IMR-90 (cell line): ENCODE measurements around the gene TPST1. TPM values are rescaled to one million over a fixed set of nuclear protein-coding genes. Genes with fewer than 3 reads are reported as not detected.

Source experiments
- ATAC-seq: fragments of 200-7000 bp; cut with Tn5 transposase; 2 replicates; pipeline ENCODE4 v1.9.1; 2020; ENCODE audit warnings: low read depth, mild to moderate bottlenecking, moderate library complexity
- BruUV-seq: library from RNA; stranded (reverse); fragments of 400-500 nt; replicated peaks from 2 replicates; lab custom pipeline; 2021; lab: Mats Ljungman, UMichigan
- CTCF ChIA-PET: fragments of 300-600 bp; formaldehyde crosslinking; extraction: SDS; loops from one replicate; lab custom pipeline; 2021; ENCODE audit warnings: antibody characterized with exemption; lab: Yijun Ruan, JAX
- POLR2A ChIA-PET: fragments of 300-600 bp; sonication (Branson Sonifier 250); formaldehyde crosslinking; loops from one replicate; lab custom pipeline; 2022; ENCODE audit warnings: antibody characterized with exemption; ENCODE audit not compliant: unreplicated experiment; lab: Charles Lee
- DNase-seq: peaks from one replicate; pipeline ENCODE4 v3.0.0; 2013
- H2AFZ ChIP-seq: replicated peaks from 2 replicates; pipeline ENCODE3; 2013; ENCODE audit warnings: low read length, mild to moderate bottlenecking; ENCODE audit not compliant: poor library complexity
- H2AK5ac ChIP-seq: 2 replicates; pipeline ENCODE4 v1.6.1; 2013; ENCODE audit warnings: low read depth, low read length, inconsistent platforms
- H2AK9ac ChIP-seq: replicated peaks from 2 replicates; pipeline ENCODE3; 2013; ENCODE audit warnings: mild to moderate bottlenecking, low read depth, low read length, moderate library complexity; ENCODE audit not compliant: poor library complexity
- H2BK120ac ChIP-seq: 2 replicates; pipeline ENCODE4 v1.6.1; 2013; ENCODE audit warnings: low read depth, low read length, inconsistent platforms
- H2BK15ac ChIP-seq: 3 replicates; pipeline ENCODE4 v1.6.1; 2013; ENCODE audit warnings: low read depth, low read length, inconsistent platforms
- H2BK20ac ChIP-seq: 2 replicates; pipeline ENCODE4 v1.6.1; 2013; ENCODE audit warnings: low read depth, mild to moderate bottlenecking, inconsistent platforms, low read length, moderate library complexity
- H2BK5ac ChIP-seq: 2 replicates; pipeline ENCODE4 v1.6.1; 2013; ENCODE audit warnings: mild to moderate bottlenecking, low read depth, low read length, inconsistent platforms; ENCODE audit not compliant: poor library complexity, severe bottlenecking
- H3K14ac ChIP-seq: replicated peaks from 2 replicates; pipeline ENCODE4 v1.6.1; 2013; ENCODE audit warnings: low read depth, low read length, inconsistent platforms
- H3K18ac ChIP-seq: 2 replicates; pipeline ENCODE4 v1.6.1; 2013; ENCODE audit warnings: low read depth, low read length, control low read depth
- H3K23ac ChIP-seq: 2 replicates; pipeline ENCODE4 v1.6.1; 2013; ENCODE audit warnings: low read depth, low read length, inconsistent platforms
- H3K27ac ChIP-seq: 2 replicates; pipeline ENCODE4 v1.5.1; 2013; ENCODE audit warnings: mild to moderate bottlenecking, control low read depth, low read length; ENCODE audit not compliant: insufficient read depth
- H3K27me3 ChIP-seq: 2 replicates; pipeline ENCODE4 v1.6.1; 2013; ENCODE audit warnings: low read length; ENCODE audit not compliant: control insufficient read depth, insufficient read depth
- H3K36me3 ChIP-seq: 2 replicates; pipeline ENCODE4 v1.6.1; 2013; ENCODE audit warnings: low read length, mixed read lengths; ENCODE audit not compliant: control insufficient read depth, insufficient read depth
- H3K4ac ChIP-seq: 2 replicates; pipeline ENCODE4 v1.6.1; 2013; ENCODE audit warnings: low read depth, low read length, inconsistent platforms
- H3K4me1 ChIP-seq: 2 replicates; pipeline ENCODE4 v1.6.1; 2013; ENCODE audit warnings: low read length, mixed read lengths; ENCODE audit not compliant: control insufficient read depth, insufficient read depth
- H3K4me2 ChIP-seq: 2 replicates; pipeline ENCODE4 v1.6.1; 2013; ENCODE audit warnings: low read depth, mild to moderate bottlenecking, control low read depth, low read length, moderate library complexity
- H3K4me3 ChIP-seq: 2 replicates; pipeline ENCODE4 v1.5.1; 2013; ENCODE audit warnings: low read depth, mild to moderate bottlenecking, control low read depth, low read length, moderate library complexity; ENCODE audit not compliant: insufficient read depth
- H3K56ac ChIP-seq: 2 replicates; pipeline ENCODE4 v1.6.1; 2013; ENCODE audit warnings: low read length, inconsistent platforms; ENCODE audit not compliant: insufficient read depth; ENCODE audit errors: extremely low read depth
- H3K79me1 ChIP-seq, 2 experiments: 2 replicates each; pipeline ENCODE4 v1.6.1; 2013; ENCODE audit warnings: low read length in 2 of 2, inconsistent platforms in 1 of 2, low read depth in 1 of 2
- H3K9ac ChIP-seq: 2 replicates; pipeline ENCODE4 v1.6.1; 2013; ENCODE audit warnings: low read depth, low read length, control low read depth
- H3K9me1 ChIP-seq: 2 replicates; pipeline ENCODE4 v1.6.1; 2013; ENCODE audit warnings: low read length, inconsistent platforms; ENCODE audit not compliant: insufficient read depth
- H3K9me3 ChIP-seq: 2 replicates; pipeline ENCODE4 v1.6.1; 2013; ENCODE audit warnings: low read length; ENCODE audit not compliant: control insufficient read depth, insufficient read depth
- H4K20me1 ChIP-seq: 2 replicates; pipeline ENCODE4 v1.6.1; 2013; ENCODE audit warnings: low read length, inconsistent platforms; ENCODE audit not compliant: insufficient read depth
- H4K5ac ChIP-seq: 2 replicates; pipeline ENCODE4 v1.6.1; 2013; ENCODE audit warnings: mild to moderate bottlenecking, low read depth, low read length, control low read depth
- H4K8ac ChIP-seq, 2 experiments: 2 replicates each; pipeline ENCODE4 v1.6.1; 2013; ENCODE audit warnings: low read depth in 2 of 2, low read length in 2 of 2, control low read depth in 1 of 2, inconsistent platforms in 1 of 2
- H4K91ac ChIP-seq: 2 replicates; pipeline ENCODE4 v1.6.1; 2013; ENCODE audit warnings: low read depth, low read length, inconsistent platforms; ENCODE audit not compliant: insufficient read depth
- CHD1 ChIP-seq: IDR thresholded peaks from 2 replicates; pipeline ENCODE4 v1.6.1; 2012; ENCODE audit warnings: low read depth, low read length, improper control_type of control experiment
- MAFK ChIP-seq: IDR thresholded peaks from 2 replicates; pipeline ENCODE4 v1.6.1; 2012; ENCODE audit warnings: low read depth, low read length, improper control_type of control experiment
- MXI1 ChIP-seq: IDR thresholded peaks from 2 replicates; pipeline ENCODE4 v1.6.1; 2012; ENCODE audit warnings: low read depth, mild to moderate bottlenecking, low read length, moderate library complexity, borderline replicate concordance
- RAD21 ChIP-seq: IDR thresholded peaks from 2 replicates; pipeline ENCODE4 v1.6.1; 2012; ENCODE audit warnings: low read length, improper control_type of control experiment
- SMC3 ChIP-seq: fragments of 150-350 bp; IDR thresholded peaks from 2 replicates; pipeline ENCODE4 v1.6.1; 2016; ENCODE audit warnings: low read depth, mild to moderate bottlenecking, antibody characterized with exemption, low read length, moderate library complexity
- WGBS, 2 experiments: methylation state at CpG; one replicate each; pipeline versions ENCODE4 v1.1.5 to v1.1.7; 2013; ENCODE audit warnings: missing lambda C conversion rate in 2 of 2; ENCODE audit not compliant: insufficient read length in 1 of 2; ENCODE audit errors: extremely low coverage in 2 of 2; 5-methylcytosine and 5-hydroxymethylcytosine counted together
- dilution Hi-C: fragments of 300-500 bp; cut with HindIII; formaldehyde crosslinking; loops from one replicate; pipeline ENCODE4 v1.14.3; 2018; ENCODE audit warnings: low sequenced_read_pairs; ENCODE audit not compliant: unreplicated experiment
- in situ Hi-C: fragments of 300-500 bp; cut with MboI; formaldehyde crosslinking; loops from 3 replicates; pipeline ENCODE4 v1.14.3; 2019; ENCODE audit warnings: low sequenced_read_pairs, inconsistent platforms, mixed read lengths
- intact Hi-C: fragments of 100-400 bp; cut with micrococcal nuclease; formaldehyde crosslinking; loops from 2 replicates; pipeline ENCODE4 v1.10.0; 2022
- polyA plus RNA-seq, 3 experiments: library from polyadenylated mRNA; depleted of rRNA; stranded (reverse); fragments of >200 nt; gene quantifications; 2 replicates each; pipeline ENCODE4 v1.2.3, GENCODE V29; 2012; ENCODE audit warnings: low replicate concordance in 1 of 3
- total RNA-seq: library from RNA; depleted of rRNA; stranded (reverse); fragments of >200 nt; gene quantifications from 2 replicates; pipeline ENCODE4 v1.2.3, GENCODE V29; 2012
- TF ChIP-seq, protein P1 (sequence below): fragments of 150-350 bp; IDR thresholded peaks from 2 replicates; pipeline ENCODE4 v1.6.1; 2017; ENCODE audit warnings: mild to moderate bottlenecking, antibody characterized with exemption, low read length, low read depth

TPST1 gene
- total and polyA plus RNA-seq, 2 of the 4 experiments (the other 2 are of a cell fraction) = 37.7 to 58.6 TPM

DNA sequence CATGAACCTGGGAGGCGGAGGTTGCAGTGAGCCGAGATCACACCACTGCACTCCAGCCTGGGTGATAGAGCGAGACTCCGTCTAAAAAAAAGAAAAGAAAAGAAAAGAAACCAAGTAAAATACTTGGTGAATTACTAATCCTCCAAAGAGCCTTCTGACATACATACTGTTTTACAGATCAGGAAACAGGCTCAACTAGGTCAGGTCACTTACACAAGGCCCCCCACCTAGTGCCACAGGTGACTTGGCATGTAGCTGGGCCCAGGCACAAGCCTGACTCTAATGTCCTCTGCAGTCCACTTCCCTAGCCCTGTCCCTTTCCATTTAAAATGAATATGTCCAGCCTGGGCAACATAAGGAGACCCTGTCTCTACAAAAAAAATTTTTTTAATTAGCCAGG is 157.0 kb downstream of the TPST1 start:
- Histone ChIP-seq H3K9me1 (peaks cover 5% of the 10 kb centered on the region; the same call in 1 of the 2 replicates), H3K9me3 (no peaks in the 10 kb centered on the region), H2BK20ac (no peak overlapping the region), H3K56ac (no peak overlapping the region), H3K9ac (no peak overlapping the region), H3K4me2 (no peak overlapping the region), H3K4me3 (no peak overlapping the region), H2BK120ac (no peak overlapping the region), H4K91ac (no peak overlapping the region), H2BK5ac (no peak overlapping the region), H2AK5ac (no peak overlapping the region), H4K20me1 (no peaks in the 10 kb centered on the region), H3K23ac (no peak overlapping the region), H4K5ac (no peak overlapping the region), H3K18ac (no peak overlapping the region), H3K79me1 (peaks cover 2 to 4% of the 10 kb centered on the region in 2 experiments; a peak in 2 of 4 replicates), H3K14ac (no peak overlapping the region), H2BK15ac (no peak overlapping the region), H3K27ac (no peak overlapping the region), H3K27me3 (no peaks in the 10 kb centered on the region), H3K4me1 (peaks cover 8% of the 10 kb centered on the region), H2AFZ (no peak overlapping the region), H4K8ac (no peak overlapping the region), H2AK9ac (no peak overlapping the region), H3K36me3 (peaks cover 15% of the 10 kb centered on the region; the same call in 1 of the 2 replicates), H3K4ac (no peak overlapping the region)
- dilution Hi-C loops (no loop called here), in situ Hi-C loops (no loop called here), intact Hi-C loops (no loop called here)
- DNase-seq (peak; percentile 29), ATAC-seq (no peak)
- no peak for TF ChIP-seq SMC3
- no peak for TF ChIP-seq CHD1
- TF ChIP-seq, protein P1, sequence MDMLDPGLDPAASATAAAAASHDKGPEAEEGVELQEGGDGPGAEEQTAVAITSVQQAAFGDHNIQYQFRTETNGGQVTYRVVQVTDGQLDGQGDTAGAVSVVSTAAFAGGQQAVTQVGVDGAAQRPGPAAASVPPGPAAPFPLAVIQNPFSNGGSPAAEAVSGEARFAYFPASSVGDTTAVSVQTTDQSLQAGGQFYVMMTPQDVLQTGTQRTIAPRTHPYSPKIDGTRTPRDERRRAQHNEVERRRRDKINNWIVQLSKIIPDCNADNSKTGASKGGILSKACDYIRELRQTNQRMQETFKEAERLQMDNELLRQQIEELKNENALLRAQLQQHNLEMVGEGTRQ = no peak
- no peak for TF ChIP-seq MAFK
- no peak for TF ChIP-seq MXI1
- TF ChIP-seq RAD21 = no peak
- BruUV-seq = no TSS peak
- POLR2A ChIA-PET = no interaction called here
- CTCF ChIA-PET = no interaction called here
- WGBS, 2 experiments = no CpG with 5 or more reads among the region's 4 CpGs
